ENCODE data around the gene GALK1. TPM values are rescaled to one million over a fixed set of nuclear protein-coding genes. Genes with fewer than 3 reads are reported as not detected.
A peak's percentile ranks its signal among the peaks of the same experiment; 100 is the strongest.

The GALK1 gene
- total and polyA plus RNA-seq, 2 of the 13 experiments (the other 11 are each of a cell fraction or from before 2014, with no cell fraction given) = 59.9 to 93.6 TPM

DNA sequence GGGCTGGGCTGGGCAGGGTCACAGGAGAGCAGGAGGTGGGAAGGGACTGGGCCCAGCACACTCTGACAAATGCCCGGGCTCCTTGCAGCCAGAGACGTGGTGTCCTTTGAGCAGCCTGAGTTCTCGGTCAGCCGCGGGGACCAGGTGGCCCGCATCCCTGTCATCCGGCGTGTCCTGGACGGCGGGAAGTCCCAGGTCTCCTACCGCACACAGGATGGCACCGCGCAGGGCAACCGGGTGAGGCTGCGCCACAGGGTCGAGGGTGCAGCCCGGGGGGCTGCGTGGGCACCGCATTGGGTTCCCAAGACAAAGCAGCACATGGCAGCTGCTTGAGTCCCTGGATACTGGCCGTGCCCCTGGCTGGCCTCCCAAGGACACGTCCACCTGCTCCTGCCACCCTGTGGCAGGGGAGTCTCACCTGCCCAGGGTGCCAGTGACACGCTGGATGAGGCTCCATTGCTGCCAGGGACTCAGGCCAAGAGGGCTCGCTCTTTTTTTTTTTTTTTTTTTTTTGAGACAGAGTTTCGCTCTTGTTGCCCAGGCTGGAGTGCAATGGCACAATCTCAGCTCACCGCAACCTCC is 21.3 kb downstream of the GALK1 start:
- 78% methylated on average over 5 of the region's 25 CpGs for WGBS (ENCODE audit: low lambda C conversion rate)
- TF ChIP-seq ADNP (CRISPR knock-in tag; IDR thresholded peaks at IDR 0.05) (no peak), ZNF263 (CRISPR knock-in tag; IDR thresholded peaks at IDR 0.05) (no peak), ZNF609 (CRISPR knock-in tag; IDR thresholded peaks at IDR 0.05; ENCODE audit: borderline replicate concordance) (no peak), FOXJ3 (CRISPR knock-in tag; IDR thresholded peaks at IDR 0.05; ENCODE audit: borderline replicate concordance) (no peak), ZSCAN5A (CRISPR knock-in tag; IDR thresholded peaks at IDR 0.05; ENCODE audit: borderline replicate concordance) (no peak), HNRNPL (IDR thresholded peaks at IDR 0.05; ENCODE audit: low read depth, low read length) (peak; percentile 62; the same call in 1 of the 2 replicates), KLF9 (CRISPR knock-in tag; IDR thresholded peaks at IDR 0.05; ENCODE audit: low read depth) (no peak), CTCF (CRISPR knock-in tag; IDR thresholded peaks at IDR 0.05) (0 out of 2 replicates have a peak, but pooled peaks have one; percentile 8)
- FAIRE-seq (no peak), ATAC-seq (no peak), DNase-seq (ENCODE audit: low spot score) (no peak)
- in situ Hi-C loops (cut with HindIII; ENCODE audit: extremely low pct_ligation_motif_present, low pct_unique_long_range_greater_than_20kb) = no loop called here
- Histone ChIP-seq H3K4me2 (ENCODE audit: low read depth, low read length) (no peak overlapping the region), H3K4me3 (replicated peaks in 1 of 3; ENCODE audit: insufficient read depth in 1 of 3, low read depth in 2 of 3, low read length in 3 of 3) (no peak overlapping the region), H2AFZ (ENCODE audit: low read length) (no peak overlapping the region), H3K27me3 (ENCODE audit: control insufficient read depth in 1 of 2, insufficient read depth in 2 of 2, low read length in 2 of 2) (peaks cover 0 to 4% of the 10 kb centered on the region in 2 experiments; a peak in 2 of 5 replicates), H3K4me1 (ENCODE audit: insufficient read depth, low read length) (peaks cover 21% of the 10 kb centered on the region), H4K20me1 (ENCODE audit: insufficient read depth, low read length) (no peaks in the 10 kb centered on the region), H3K9me3 (ENCODE audit: low read length) (no peaks in the 10 kb centered on the region), H3K79me2 (ENCODE audit: insufficient read depth, low read length) (no peaks in the 10 kb centered on the region), H3K27ac (ENCODE audit: extremely low read length, insufficient read depth, low read length) (no peak overlapping the region), H3K36me3 (replicated peaks in 1 of 2; ENCODE audit: control insufficient read depth in 1 of 2, insufficient read depth in 2 of 2, low read length in 2 of 2) (no peaks in the 10 kb centered on the region), H3K9ac (ENCODE audit: insufficient read depth, low read depth, low read length) (no peak overlapping the region)
- intact Hi-C loops (cut with micrococcal nuclease; ENCODE audit: unreplicated experiment) = no loop called here
- ChIA-PET POLR2A (no interaction called here), CTCF (ENCODE audit: low intra/inter-chr PET ratio, low total read pairs) (no interaction called here)
- no TSS peak for BruUV-seq (replicated peaks)

Data from HepG2 (cell line).